Right forelimb (tissue), 1 donor: Measurements from ENCODE around the gene PADI2.
"Not testable (repeated sequence)": the region's sequence is repeated elsewhere in the genome, so short reads cannot be mapped to it uniquely, and the experiment has no call there.

Experiments used
- DNase-seq: peaks from one replicate; pipeline ENCODE4 v3.0.0-alpha.2; 2018

Gene PADI2

DNA sequence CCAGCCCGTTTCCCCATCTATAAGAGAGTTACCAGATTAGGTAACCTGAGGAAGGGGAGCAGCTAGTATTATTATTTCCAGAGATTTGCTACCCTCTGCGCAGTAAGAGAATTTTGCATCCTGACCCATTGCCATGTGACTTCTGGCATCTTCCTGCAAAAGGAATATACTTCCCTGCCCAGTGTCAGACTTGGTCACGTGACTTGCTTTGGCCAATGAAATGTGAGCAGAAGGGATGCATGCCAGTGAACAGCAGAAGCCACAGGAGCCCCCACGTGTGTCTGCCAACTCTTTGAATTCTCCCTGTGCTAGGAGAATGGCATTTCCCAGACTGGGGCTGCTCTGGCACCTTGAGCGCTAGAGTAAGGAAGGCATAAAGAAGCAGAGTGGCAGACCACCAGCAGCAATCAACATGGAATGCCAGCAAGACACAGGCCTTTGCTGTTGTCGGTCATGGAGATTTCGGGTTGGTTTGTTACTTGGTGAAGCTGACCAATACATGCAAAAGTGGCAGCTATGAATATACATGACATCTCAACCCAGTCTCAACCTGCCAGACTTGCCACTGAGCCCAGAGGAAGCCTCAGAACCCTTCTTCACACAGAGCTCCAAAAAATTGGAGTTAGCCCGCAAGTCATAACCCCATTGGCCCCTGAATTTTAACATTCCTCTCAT is 39.0 kb downstream of the PADI2 start:
- no peak for DNase-seq

- DNase-seq: no peak
Measured at GRCh38 chr1:17078991-17079868, 40.0 kb downstream of the PADI2 start.

DNA sequence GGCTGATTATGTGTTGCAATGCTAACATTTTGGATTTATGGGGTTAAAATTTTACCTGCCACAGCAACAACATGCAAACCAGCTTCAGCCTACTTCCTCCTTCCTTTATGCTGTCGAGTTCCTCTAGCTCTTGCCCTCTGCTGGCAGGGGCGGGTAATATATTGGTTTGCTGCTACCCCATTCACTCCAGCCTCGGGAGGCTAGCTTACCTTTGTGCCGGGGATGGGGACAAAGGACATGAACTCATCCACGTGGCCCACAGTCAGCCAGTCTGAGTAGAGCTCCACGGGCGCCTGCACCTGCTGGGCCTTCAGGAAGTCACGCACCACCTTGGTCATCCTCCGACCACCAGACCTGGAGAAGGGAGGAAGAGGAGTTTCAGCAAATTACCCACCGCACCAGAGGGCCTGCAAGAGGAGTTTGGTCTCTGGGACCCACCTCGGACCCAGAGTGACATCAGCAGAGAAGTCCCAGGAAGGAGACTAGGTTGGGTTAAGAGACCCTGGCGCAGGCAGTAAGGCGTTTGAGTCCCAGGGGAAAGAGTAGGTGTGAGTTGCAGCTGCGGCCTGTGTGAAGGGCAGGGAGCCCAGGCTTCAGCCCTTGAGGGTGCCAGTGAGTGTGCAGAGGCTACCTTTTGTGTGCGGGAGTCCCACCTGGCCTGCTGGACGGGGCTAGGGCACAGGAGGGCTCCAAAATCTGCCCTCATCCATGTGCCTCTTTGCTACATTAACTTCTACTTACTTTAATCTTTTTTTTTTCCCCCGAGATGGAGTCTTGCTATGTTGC is 43.6 kb downstream of the PADI2 start:
- DNase-seq: no peak

DNA sequence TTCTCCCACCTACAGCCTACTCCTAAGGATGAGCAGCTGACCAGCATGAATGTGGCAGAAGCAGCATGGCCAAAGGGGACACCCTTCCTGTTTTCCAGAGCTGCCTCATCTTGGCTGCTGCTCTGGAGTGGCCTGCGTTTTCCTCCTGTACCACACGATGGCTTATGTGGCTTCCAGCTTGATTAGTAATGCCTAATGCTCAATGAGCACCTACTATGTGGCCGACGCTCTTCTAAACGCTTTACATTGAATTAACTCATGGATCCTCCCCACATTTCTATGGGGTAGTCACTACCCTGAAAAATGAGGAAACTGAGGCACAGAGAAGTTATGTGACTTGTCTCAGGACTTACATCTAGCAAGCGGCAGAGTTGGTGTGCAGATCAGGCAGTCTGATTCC is 47.5 kb downstream of the PADI2 start:
- DNase-seq: no peak

DNA sequence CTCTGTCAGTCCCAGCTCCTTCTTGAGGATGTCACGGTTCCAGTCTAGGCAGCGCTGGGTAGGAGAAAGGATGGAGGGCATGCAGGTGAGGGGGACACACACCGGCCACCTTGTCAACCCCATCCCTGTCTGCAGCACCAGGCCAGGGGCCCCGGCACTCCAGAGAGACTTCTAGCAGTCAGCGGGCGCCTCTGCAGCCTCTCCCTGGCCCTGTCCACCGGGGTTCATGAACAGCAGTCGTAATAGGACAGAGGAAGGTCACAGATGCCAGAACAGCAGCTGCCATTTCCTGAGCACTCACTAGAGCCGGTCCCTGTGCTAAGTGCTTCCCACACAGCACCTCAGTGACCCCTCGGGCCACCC is 49.1 kb downstream of the PADI2 start:
- DNase-seq: no peak

- DNase-seq: no peak
Measured at GRCh38 chr1:17069452-17070162, 49.6 kb downstream of the PADI2 start.

DNA sequence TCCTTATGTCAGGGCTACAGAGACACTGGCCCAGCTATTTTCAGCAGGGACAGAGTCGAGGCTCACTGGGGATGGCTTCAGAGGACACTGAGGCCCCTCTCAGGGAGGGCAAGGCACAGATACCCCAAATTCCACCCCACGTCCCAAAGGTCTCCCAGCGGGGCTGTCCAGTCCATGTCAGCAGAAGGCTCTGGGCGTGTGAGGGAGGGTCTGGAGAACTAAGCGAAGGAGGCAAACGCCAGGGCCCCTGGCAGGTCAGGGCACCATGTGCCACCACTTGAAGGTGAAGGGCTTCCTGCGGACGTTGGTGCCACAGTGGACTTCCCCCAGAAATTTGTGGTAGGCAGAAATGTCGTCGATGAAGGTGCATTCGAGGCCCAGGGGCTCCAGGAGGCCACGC is 50.5 kb downstream of the PADI2 start:
- no peak for DNase-seq

DNA sequence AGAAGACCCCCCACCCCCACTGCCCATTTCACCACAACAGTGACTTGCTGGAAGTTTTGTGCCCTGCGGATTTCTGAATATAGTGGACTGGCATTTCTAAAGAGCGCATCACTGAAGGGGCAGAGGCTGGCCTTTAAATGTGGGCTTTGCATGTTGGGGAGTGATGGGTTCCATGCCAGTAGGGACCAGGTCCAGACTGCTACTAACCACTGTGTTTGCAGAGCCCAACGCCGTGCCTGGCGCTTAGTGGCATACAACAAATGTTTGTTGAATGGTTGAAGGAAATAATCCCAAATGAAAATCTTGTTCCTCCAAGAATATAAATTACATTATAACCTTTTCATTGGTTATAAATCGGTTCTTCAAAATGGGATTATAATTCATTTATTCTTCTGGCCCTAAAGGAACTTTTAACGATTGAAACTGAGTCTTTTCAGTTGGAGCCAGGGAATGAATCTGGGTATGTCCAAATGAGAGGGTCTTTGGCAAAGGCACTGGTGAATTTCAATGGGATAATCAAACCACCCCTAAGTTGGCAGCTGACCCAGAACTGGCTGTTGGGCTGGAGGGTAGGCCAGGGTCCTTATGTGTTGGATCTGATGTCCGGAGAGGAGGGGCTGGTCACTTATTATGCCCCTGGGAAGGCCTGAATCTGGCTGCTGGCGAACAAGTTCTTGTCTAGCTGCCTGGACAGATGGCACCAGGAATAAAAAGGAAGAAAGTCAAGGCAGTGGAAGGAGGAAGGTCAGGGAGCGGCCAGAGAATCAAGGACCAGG is 51.6 kb downstream of the PADI2 start:
- no peak for DNase-seq

DNA sequence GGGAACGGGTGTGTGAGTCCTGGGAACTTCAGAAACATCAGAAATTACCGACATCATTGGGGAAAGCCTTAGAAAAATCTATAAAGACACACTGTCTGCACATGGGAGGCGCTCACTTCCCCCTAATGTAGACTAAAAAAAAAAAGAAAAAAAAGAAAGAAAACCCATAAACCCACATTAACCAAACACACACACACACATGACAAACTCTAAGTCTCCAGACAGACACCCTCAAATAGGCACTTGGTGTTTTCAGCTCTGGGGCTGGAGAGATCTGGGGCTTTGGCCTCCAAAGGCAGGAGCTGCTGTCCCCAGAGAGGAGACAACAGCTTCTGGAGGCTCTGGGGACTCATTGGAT is 52.2 kb downstream of the PADI2 start:
- DNase-seq: no peak

- no peak for DNase-seq
Measured at GRCh38 chr1:17066361-17067068, 52.7 kb downstream of the PADI2 start.

- DNase-seq: no peak
Measured at GRCh38 chr1:17065666-17066065, 53.6 kb downstream of the PADI2 start.

DNA sequence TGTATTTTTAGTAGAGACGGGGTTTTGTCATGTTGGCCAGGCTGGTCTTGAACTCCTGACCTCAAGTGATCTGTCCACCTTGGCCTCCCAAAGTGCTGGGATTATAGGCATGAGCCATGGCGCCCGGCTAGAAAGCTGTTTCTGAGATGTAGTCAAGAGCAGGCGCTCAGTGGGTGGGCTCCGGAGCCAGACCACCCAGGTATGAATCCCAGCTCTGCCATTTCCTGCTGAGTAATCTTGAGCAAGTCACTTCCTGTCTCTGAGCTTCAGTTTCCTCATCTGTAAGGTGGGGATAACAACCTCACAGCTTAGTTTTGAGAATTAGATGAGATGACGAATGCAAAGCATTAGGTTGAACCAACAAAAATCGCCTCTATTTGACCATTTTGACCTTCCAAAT is 56.5 kb downstream of the PADI2 start:
- not testable (repeated sequence) for DNase-seq

GRCh38 chr1:17061892-17062291 is 57.4 kb downstream of the PADI2 start:
- no peak for DNase-seq

GRCh38 chr1:17061486-17061885 is 57.8 kb downstream of the PADI2 start:
- no peak for DNase-seq

- DNase-seq: no peak
Measured at GRCh38 chr1:17060306-17060749, 58.9 kb downstream of the PADI2 start.

DNA sequence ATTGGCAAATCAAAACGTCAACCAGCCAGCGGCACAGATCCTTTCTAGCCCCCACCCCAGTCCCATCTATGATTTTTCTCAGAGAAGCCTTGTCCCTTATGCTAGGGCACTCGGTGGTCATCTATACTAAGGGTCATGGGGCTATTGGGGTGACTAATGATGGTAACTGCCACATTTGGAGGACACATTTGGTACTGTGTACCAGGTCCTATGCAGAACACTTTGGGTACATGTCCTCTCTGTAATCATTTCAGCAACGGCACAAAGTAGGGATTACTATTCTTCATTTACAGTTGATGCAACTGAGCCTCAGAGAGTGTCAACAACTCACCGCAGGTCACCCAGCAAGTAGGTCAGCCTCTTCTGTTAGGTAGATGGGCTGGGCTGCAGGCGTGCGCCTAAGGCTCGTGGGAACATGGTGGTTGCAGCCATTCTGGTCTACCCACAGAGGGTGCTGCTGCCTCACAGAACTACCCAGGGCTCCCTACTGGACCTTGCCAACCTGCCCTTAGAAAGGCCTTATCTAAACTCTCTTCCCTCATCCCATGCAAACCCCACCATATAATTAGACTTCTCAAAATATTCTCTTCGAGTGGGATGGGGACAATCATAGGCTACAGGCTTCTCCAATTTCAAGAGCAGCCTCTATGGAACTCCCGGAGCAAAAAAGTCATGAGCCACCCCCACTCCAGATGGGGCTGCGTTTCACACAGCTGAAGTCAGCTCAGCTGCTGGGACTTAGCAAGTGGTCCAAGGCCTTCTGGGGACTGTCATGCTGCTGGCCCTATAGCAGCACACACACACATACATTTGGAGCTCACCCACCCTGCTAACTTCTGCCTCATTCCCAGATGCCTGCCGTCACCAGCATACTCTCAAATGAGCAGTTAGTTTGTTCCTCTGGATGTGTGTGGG is 59.6 kb downstream of the PADI2 start:
- DNase-seq: peak; percentile 80

- DNase-seq: no peak
Measured at GRCh38 chr1:17056551-17056950, 62.7 kb downstream of the PADI2 start.

- no peak for DNase-seq
Measured at GRCh38 chr1:17055801-17056200, 63.5 kb downstream of the PADI2 start.

GRCh38 chr1:17053685-17054410 is 65.4 kb downstream of the PADI2 start, which contains the start of gene SDHB:
Gene SDHB (minus strand): TSS chr1:17054032. CDS start chr1:17054019, 13 bp downstream.
- peak; percentile 99 for DNase-seq
